Uterus (tissue), 4 donors: Measurements from ENCODE around the gene GAPVD1. TPM values are rescaled to one million over a fixed set of nuclear protein-coding genes. Genes with fewer than 3 reads are reported as not detected.
"Not testable (repeated sequence)": the region's sequence is repeated elsewhere in the genome, so short reads cannot be mapped to it uniquely, and the experiment has no call there.

Experiments used
- DNase-seq, 2 donors: peaks; one replicate each; pipeline ENCODE4 v3.0.0-alpha.2; 2019 to 2020
- H3K27ac ChIP-seq, 2 donors: fragments of 200-600 bp; sonication (generic); 1 replicate in 1 of 2; 2 replicates in 1 of 2; pipeline ENCODE4 v1.5.1; 2016 to 2018
- H3K27me3 ChIP-seq, 2 donors: fragments of 200-600 bp; sonication (generic); one replicate each; pipeline ENCODE4 v1.5.1; 2018 to 2019; ENCODE audit warnings: control low read depth in 1 of 2
- H3K36me3 ChIP-seq, 2 donors: fragments of 200-600 bp; sonication (generic); one replicate each; pipeline ENCODE4 v1.5.1; 2019; ENCODE audit warnings: control low read depth in 1 of 2
- H3K4me1 ChIP-seq, 2 donors: fragments of 200-600 bp; sonication (generic); one replicate each; pipeline ENCODE4 v1.5.1; 2018 to 2019; ENCODE audit warnings: control low read depth in 1 of 2
- H3K4me3 ChIP-seq, 2 donors: fragments of 200-600 bp; sonication (generic); 1 replicate in 1 of 2; 2 replicates in 1 of 2; pipeline ENCODE4 v1.5.1; 2018 to 2019; ENCODE audit warnings: mild to moderate bottlenecking in 1 of 2
- H3K9me3 ChIP-seq, 2 donors: fragments of 200-600 bp; sonication (generic); one replicate each; pipeline ENCODE4 v1.5.1; 2019; ENCODE audit warnings: control low read depth in 1 of 2
- CTCF ChIP-seq, 4 experiments: fragments of 200-600 bp in 2 of 4; fragments of 450-650 bp in 2 of 4; sonication (generic) in 2 of 4; IDR thresholded peaks; one replicate each; pipeline ENCODE4 v1.5.1; 2016 to 2019; ENCODE audit warnings: antibody characterized with exemption in 4 of 4, mild to moderate bottlenecking in 2 of 4, moderate library complexity in 1 of 4
- POLR2A ChIP-seq, 2 donors: fragments of 450-650 bp; IDR thresholded peaks; one replicate each; pipeline ENCODE4 v1.6.1; 2016; ENCODE audit warnings: antibody characterized with exemption in 2 of 2, mild to moderate bottlenecking in 1 of 2, moderate library complexity in 1 of 2
- intact Hi-C: fragments of 100-400 bp; cut with DNase I; formaldehyde crosslinking; loops from one replicate; pipeline ENCODE4 v1.15.1; 2023; ENCODE audit warnings: low total_unique reads
- total RNA-seq, 4 donors: library from RNA; depleted of rRNA in 3 of 4; stranded (reverse); fragments of >200 nt in 3 of 4; gene quantifications; one replicate each; pipeline versions ENCODE4 v1.1.0 to v1.2.4, GENCODE V29; 2014 to 2023
- donor health status: DM: yes; HTN: yes; CAD: no.

The GAPVD1 gene
- total RNA-seq, 4 donors from 2014 or later: 41.0 to 73.8 (median 64.0) TPM

- Histone ChIP-seq H3K27me3 (no peaks in the 10 kb centered on the region), H3K4me1 (peaks cover 0 to 6% of the 10 kb centered on the region in 2 donors), H3K9me3 (no peaks in the 10 kb centered on the region), H3K4me3 (no peak overlapping the region), H3K36me3 (no peaks in the 10 kb centered on the region), H3K27ac (no peak overlapping the region)
- TF ChIP-seq CTCF (IDR thresholded peaks at IDR 0.05) (no peak), POLR2A (IDR thresholded peaks at IDR 0.05) (no peak)
- intact Hi-C loops: no loop called here
- no peak for DNase-seq
These were observed 27.9 kb upstream of the GAPVD1 start for GRCh38 chr9:125233678-125234077.

- H3K27me3 ChIP-seq, H3K36me3 ChIP-seq, H3K9me3 ChIP-seq, intact Hi-C loops, H3K4me3 ChIP-seq, H3K4me1 ChIP-seq, H3K27ac ChIP-seq, DNase-seq: not testable (repeated sequence)
These were observed 27.5 kb upstream of the GAPVD1 start for GRCh38 chr9:125234099-125234498.

- H3K27ac ChIP-seq: no peak overlapping the region
- TF ChIP-seq CTCF (IDR thresholded peaks at IDR 0.05) (no peak), POLR2A (IDR thresholded peaks at IDR 0.05) (no peak)
- no peak overlapping the region for H3K4me3 ChIP-seq
- no peaks in the 10 kb centered on the region for H3K27me3 ChIP-seq
- no peaks in the 10 kb centered on the region for H3K36me3 ChIP-seq
- no peaks in the 10 kb centered on the region for H3K9me3 ChIP-seq
- no peak for DNase-seq
- peaks cover 0 to 6% of the 10 kb centered on the region in 2 donors for H3K4me1 ChIP-seq
- intact Hi-C loops: no loop called here
These were observed 25.7 kb upstream of the GAPVD1 start for GRCh38 chr9:125235804-125236519.

GRCh38 chr9:125236520-125237159 lies 25.0 kb upstream of the GAPVD1 start:
- H3K4me3 ChIP-seq, DNase-seq, H3K36me3 ChIP-seq, H3K27ac ChIP-seq, H3K4me1 ChIP-seq, H3K9me3 ChIP-seq, H3K27me3 ChIP-seq, intact Hi-C loops: not testable (repeated sequence)

GRCh38 chr9:125238127-125238914 lies 23.3 kb upstream of the GAPVD1 start:
- no peak for TF ChIP-seq POLR2A (IDR thresholded peaks at IDR 0.05)
- no peak for TF ChIP-seq CTCF (IDR thresholded peaks at IDR 0.05)
- Histone ChIP-seq H3K36me3 (no peaks in the 10 kb centered on the region), H3K4me1 (peaks cover 0 to 6% of the 10 kb centered on the region in 2 donors), H3K4me3 (no peak overlapping the region), H3K27me3 (no peaks in the 10 kb centered on the region), H3K9me3 (no peaks in the 10 kb centered on the region), H3K27ac (no peak overlapping the region)
- DNase-seq: no peak
- intact Hi-C loops: no loop called here
